Esophagus squamous epithelium (tissue), 5 donors: ENCODE data around the gene PTPRN2. TPM values are rescaled to one million over a fixed set of nuclear protein-coding genes. Genes with fewer than 3 reads are reported as not detected.

Experiments
- DNase-seq: peaks from one replicate; lab custom pipeline; 2025; lab: John Stamatoyannopoulos, UW
- H3K27ac ChIP-seq, 4 donors: fragments of 200-600 bp; sonication (generic); one replicate each; pipeline ENCODE4 v1.5.1; 2016 to 2019; ENCODE audit warnings: mild to moderate bottlenecking in 1 of 4
- H3K27me3 ChIP-seq, 4 donors: fragments of 200-600 bp; sonication (generic); 1 replicate in 3 of 4; 2 replicates in 1 of 4; pipeline versions ENCODE4 v1.5.1 to v1.6.0; 2017 to 2021; ENCODE audit warnings: antibody characterized with exemption in 1 of 4
- H3K36me3 ChIP-seq, 3 donors: fragments of 200-600 bp; sonication (generic); one replicate each; pipeline ENCODE4 v1.5.1; 2016 to 2019
- H3K4me1 ChIP-seq, 3 donors: fragments of 200-600 bp; sonication (generic); one replicate each; pipeline ENCODE4 v1.5.1; 2017 to 2019
- H3K4me3 ChIP-seq, 4 donors: fragments of 200-600 bp; sonication (generic); 1 replicate in 3 of 4; 2 replicates in 1 of 4; pipeline ENCODE4 v1.5.1; 2016 to 2019; ENCODE audit warnings: mild to moderate bottlenecking in 2 of 4, moderate library complexity in 1 of 4
- H3K9me3 ChIP-seq, 3 donors: fragments of 200-600 bp; sonication (generic); one replicate each; pipeline ENCODE4 v1.5.1; 2016 to 2019
- CTCF ChIP-seq, 6 experiments: fragments of 450-650 bp in 4 of 6; fragments of 200-600 bp in 2 of 6; sonication (generic) in 2 of 6; IDR thresholded peaks; one replicate each; pipeline ENCODE4 v1.5.1; 2016 to 2019; ENCODE audit warnings: antibody characterized with exemption in 6 of 6, mild to moderate bottlenecking in 4 of 6, moderate library complexity in 4 of 6
- POLR2A ChIP-seq, 4 donors: fragments of 450-650 bp; IDR thresholded peaks; one replicate each; pipeline ENCODE4 v1.6.1; 2017; ENCODE audit warnings: antibody characterized with exemption in 4 of 4, mild to moderate bottlenecking in 4 of 4, moderate library complexity in 3 of 4
- WGBS, 2 donors: methylation state at CpG; one replicate each; pipeline ENCODE4 v1.1.5; 2018; 5-methylcytosine and 5-hydroxymethylcytosine counted together
- intact Hi-C: fragments of 100-400 bp; cut with DNase I; formaldehyde crosslinking; loops from one replicate; pipeline ENCODE4 v1.15.0; 2022
- total RNA-seq, 4 donors: library from RNA; depleted of rRNA; stranded (reverse); fragments of >200 nt; gene quantifications; one replicate each; pipeline ENCODE4 v1.1.0, GENCODE V29; 2016
- donor health status: DM: yes; HTN: yes; CAD: no.

The PTPRN2 gene
- total RNA-seq, 4 donors from 2014 or later, result 0.38 to 2.7 (median 1.0) TPM

GRCh38 chr7:157669768-157670351 is 917.8 kb downstream of the PTPRN2 start:
- Histone ChIP-seq H3K27ac (no peak overlapping the region), H3K4me1 (no peaks in the 10 kb centered on the region), H3K27me3 (peaks cover 0 to 20% (median 0%) of the 10 kb centered on the region in 4 donors), H3K36me3 (no peaks in the 10 kb centered on the region), H3K9me3 (no peaks in the 10 kb centered on the region), H3K4me3 (no peak overlapping the region)
- no peak for DNase-seq
- 62 to 68% methylated on average over 20 to 27 of the region's 33 CpGs for WGBS, 2 donors
- intact Hi-C loops, result no loop called here
- no peak for TF ChIP-seq POLR2A (IDR thresholded peaks at IDR 0.05)
- no peak for TF ChIP-seq CTCF (IDR thresholded peaks at IDR 0.05)

DNA sequence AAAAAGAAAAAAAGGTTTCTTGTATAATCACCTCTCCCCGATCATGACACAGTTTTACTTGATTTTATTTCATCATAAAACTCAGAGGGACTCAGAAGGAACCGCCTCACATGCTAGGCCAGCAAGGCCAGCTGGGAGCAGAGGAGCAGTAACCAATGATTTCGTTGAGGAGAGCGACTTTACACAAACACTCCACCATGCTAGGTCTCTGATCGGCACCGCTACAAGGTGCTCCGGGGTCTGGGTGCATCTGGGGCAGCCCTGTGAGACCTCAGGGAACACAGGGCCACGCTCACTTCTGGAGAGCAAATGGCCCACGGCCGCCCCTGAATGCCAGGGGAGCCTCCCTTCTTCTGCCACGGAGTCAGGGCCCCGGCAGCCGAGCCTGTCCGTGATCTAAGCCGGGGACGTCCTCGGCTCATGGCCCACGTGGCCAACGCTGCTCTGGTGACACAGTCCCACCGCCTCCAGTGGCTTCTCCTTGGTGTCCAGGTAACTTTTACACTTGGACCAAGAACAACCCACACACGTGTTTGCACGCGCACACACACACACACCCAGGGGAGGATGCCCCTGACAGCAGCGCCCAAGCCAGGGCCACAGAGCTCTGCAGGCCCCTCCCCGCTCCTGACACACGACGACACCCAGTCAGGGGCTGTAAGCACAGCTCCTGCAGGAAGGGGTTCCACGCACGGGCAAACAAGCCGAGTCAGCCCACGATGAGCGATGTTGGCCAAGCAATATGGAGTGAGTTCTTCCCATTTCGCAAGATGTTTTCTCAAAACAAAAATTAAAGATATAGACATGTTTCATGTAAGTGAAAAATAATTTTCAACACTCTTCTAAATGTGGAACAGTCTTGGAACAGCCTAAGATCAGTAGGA is 918.5 kb downstream of the PTPRN2 start:
- TF ChIP-seq POLR2A (IDR thresholded peaks at IDR 0.05) (no peak), CTCF (IDR thresholded peaks at IDR 0.05) (no peak)
- WGBS, 2 donors, result 72 to 77% methylated on average over 13 to 21 of the region's 33 CpGs
- Histone ChIP-seq H3K36me3 (no peaks in the 10 kb centered on the region), H3K27me3 (peaks cover 0 to 13% (median 0%) of the 10 kb centered on the region in 4 donors), H3K4me1 (no peaks in the 10 kb centered on the region), H3K9me3 (no peaks in the 10 kb centered on the region), H3K4me3 (no peak overlapping the region), H3K27ac (no peak overlapping the region)
- no peak for DNase-seq
- intact Hi-C loops, result no loop called here

DNA sequence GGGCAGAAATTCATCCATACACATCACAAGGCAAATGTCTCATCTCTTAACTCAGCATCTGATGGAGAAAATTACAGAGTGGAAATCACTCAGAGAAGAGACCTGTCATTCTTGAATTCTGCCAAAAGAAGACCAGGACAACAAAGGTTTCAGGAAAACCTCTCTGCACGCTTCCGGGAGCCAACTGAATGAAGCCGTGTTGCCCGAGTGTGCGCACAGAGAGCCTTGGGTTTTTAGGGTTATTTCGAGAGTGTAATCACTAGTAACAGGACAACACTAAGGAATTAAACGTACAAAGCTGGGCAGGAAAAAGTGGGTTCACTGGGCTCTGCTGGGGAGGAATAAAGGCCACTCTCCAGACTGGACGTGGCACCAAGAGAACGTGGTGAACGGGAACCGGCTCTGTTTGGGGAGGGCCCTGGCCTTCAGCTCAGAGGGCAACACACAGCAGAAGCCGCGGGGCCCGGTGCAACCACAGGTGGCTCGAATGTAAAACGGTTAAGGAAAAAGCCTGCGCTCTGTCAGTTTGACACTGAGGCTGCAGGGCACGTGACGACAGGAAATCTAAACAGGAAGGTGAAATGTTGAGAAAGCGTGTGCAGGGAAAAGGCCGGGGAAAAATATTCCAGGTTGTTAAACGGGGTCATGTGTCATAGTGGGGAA is 919.3 kb downstream of the PTPRN2 start:
- no peak for TF ChIP-seq POLR2A (IDR thresholded peaks at IDR 0.05)
- no peak for TF ChIP-seq CTCF (IDR thresholded peaks at IDR 0.05)
- H3K9me3 ChIP-seq, result no peaks in the 10 kb centered on the region
- DNase-seq, result no peak
- peaks cover 0 to 2% (median 0%) of the 10 kb centered on the region in 3 donors for H3K4me1 ChIP-seq
- no peak overlapping the region for H3K4me3 ChIP-seq
- peaks cover 0 to 11% (median 0%) of the 10 kb centered on the region in 4 donors for H3K27me3 ChIP-seq
- 42 to 59% methylated on average over 22 of the region's 22 CpGs for WGBS, 2 donors
- no peak overlapping the region for H3K27ac ChIP-seq
- H3K36me3 ChIP-seq, result no peaks in the 10 kb centered on the region
- intact Hi-C loops, result no loop called here

- no peak for DNase-seq
- WGBS, 2 donors, result 85 to 91% methylated on average over 6 to 8 of the region's 19 CpGs
- peaks cover 0 to 11% (median 0%) of the 10 kb centered on the region in 4 donors for H3K27me3 ChIP-seq
- H3K36me3 ChIP-seq, result no peaks in the 10 kb centered on the region
- TF ChIP-seq CTCF (IDR thresholded peaks at IDR 0.05) (no peak), POLR2A (IDR thresholded peaks at IDR 0.05) (no peak)
- no peak overlapping the region for H3K27ac ChIP-seq
- H3K4me1 ChIP-seq, result peaks cover 0 to 7% (median 0%) of the 10 kb centered on the region in 3 donors
- H3K4me3 ChIP-seq, result no peak overlapping the region
- intact Hi-C loops, result no loop called here
- no peaks in the 10 kb centered on the region for H3K9me3 ChIP-seq
These were observed 919.9 kb downstream of the PTPRN2 start for GRCh38 chr7:157667731-157668130.
